Epithelial cell of esophagus (primary cell): ENCODE measurements around the gene PNPLA3.

Experiments used
- DNase-seq: peaks from one replicate; pipeline ENCODE4 v3.0.0; 2010; ENCODE audit warnings: low read depth
- H3K4me3 ChIP-seq: 2 replicates; pipeline ENCODE4 v1.5.1; 2011; ENCODE audit warnings: mild to moderate bottlenecking, low read length, control low read depth
- CTCF ChIP-seq: IDR thresholded peaks from 2 replicates; pipeline ENCODE4 v1.5.1; 2011; ENCODE audit warnings: low read depth, mild to moderate bottlenecking, low read length, control low read depth, inconsistent platforms; ENCODE audit not compliant: insufficient read depth; ENCODE audit errors: missing control alignments

Gene PNPLA3

GRCh38 chr22:43911351-43911750, 12.3 kb upstream of the PNPLA3 start:
- DNase-seq = no peak
- no peak for TF ChIP-seq CTCF
- H3K4me3 ChIP-seq = no peak overlapping the region

GRCh38 chr22:43917521-43917920, 6.1 kb upstream of the PNPLA3 start:
- DNase-seq = no peak
- no peak overlapping the region for H3K4me3 ChIP-seq
- no peak for TF ChIP-seq CTCF

GRCh38 chr22:43919106-43919973, 4.3 kb upstream of the PNPLA3 start:
- TF ChIP-seq CTCF = no peak
- H3K4me3 ChIP-seq = no peak overlapping the region
- DNase-seq = peak; percentile 41

GRCh38 chr22:43921370-43921769, 2.2 kb upstream of the PNPLA3 start:
- DNase-seq = peak; percentile 31
- TF ChIP-seq CTCF = no peak

GRCh38 chr22:43922123-43922522, 1.5 kb upstream of the PNPLA3 start:
- no peak for TF ChIP-seq CTCF
- H3K4me3 ChIP-seq = no peak overlapping the region
- DNase-seq = no peak

More at GRCh38 chr22:43921370-43921769, 2.2 kb upstream of the PNPLA3 start:
- no peak overlapping the region for H3K4me3 ChIP-seq

- peak overlapping the region; percentile 25 for H3K4me3 ChIP-seq
- DNase-seq = no peak
- no peak for TF ChIP-seq CTCF
Measured at GRCh38 chr22:43923191-43923590, 414 bp upstream of the PNPLA3 start.

- TF ChIP-seq CTCF = no peak
- DNase-seq = no peak
- H3K4me3 ChIP-seq = peak overlapping the region; percentile 43
Measured at GRCh38 chr22:43924877-43925276, 1.3 kb downstream of the PNPLA3 start.
